GM12865 (cell line): ENCODE measurements around the gene SENP3.
A peak's percentile ranks its signal among the peaks of the same experiment; 100 is the strongest.

ENCODE experiments used
- DNase-seq: peaks from one replicate; pipeline ENCODE4 v3.0.0; 2010; ENCODE audit warnings: low read depth
- H3K4me3 ChIP-seq: 2 replicates; pipeline ENCODE4 v1.5.1; 2011; ENCODE audit warnings: mild to moderate bottlenecking, low read depth, low read length, control low read depth
- TF ChIP-seq, protein P1 (sequence below): IDR thresholded peaks from 2 replicates; pipeline ENCODE4 v1.5.1; 2011; ENCODE audit warnings: low read length, control low read depth, low read depth, inconsistent platforms; ENCODE audit not compliant: insufficient read depth; ENCODE audit errors: missing control alignments

Gene SENP3

GRCh38 chr17:7548585-7549400 is 12.9 kb upstream of the SENP3 start, which contains the start of gene TNFSF12:
Gene TNFSF12, plus strand, starts transcription at chr17:7549058. Its CDS starts 96 bp downstream, at chr17:7549154.
- TF ChIP-seq, protein P1, sequence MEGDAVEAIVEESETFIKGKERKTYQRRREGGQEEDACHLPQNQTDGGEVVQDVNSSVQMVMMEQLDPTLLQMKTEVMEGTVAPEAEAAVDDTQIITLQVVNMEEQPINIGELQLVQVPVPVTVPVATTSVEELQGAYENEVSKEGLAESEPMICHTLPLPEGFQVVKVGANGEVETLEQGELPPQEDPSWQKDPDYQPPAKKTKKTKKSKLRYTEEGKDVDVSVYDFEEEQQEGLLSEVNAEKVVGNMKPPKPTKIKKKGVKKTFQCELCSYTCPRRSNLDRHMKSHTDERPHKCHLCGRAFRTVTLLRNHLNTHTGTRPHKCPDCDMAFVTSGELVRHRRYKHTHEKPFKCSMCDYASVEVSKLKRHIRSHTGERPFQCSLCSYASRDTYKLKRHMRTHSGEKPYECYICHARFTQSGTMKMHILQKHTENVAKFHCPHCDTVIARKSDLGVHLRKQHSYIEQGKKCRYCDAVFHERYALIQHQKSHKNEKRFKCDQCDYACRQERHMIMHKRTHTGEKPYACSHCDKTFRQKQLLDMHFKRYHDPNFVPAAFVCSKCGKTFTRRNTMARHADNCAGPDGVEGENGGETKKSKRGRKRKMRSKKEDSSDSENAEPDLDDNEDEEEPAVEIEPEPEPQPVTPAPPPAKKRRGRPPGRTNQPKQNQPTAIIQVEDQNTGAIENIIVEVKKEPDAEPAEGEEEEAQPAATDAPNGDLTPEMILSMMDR: no peak
- DNase-seq: no peak
- H3K4me3 ChIP-seq: peak within 1 kb of the TSS; percentile 46

DNA sequence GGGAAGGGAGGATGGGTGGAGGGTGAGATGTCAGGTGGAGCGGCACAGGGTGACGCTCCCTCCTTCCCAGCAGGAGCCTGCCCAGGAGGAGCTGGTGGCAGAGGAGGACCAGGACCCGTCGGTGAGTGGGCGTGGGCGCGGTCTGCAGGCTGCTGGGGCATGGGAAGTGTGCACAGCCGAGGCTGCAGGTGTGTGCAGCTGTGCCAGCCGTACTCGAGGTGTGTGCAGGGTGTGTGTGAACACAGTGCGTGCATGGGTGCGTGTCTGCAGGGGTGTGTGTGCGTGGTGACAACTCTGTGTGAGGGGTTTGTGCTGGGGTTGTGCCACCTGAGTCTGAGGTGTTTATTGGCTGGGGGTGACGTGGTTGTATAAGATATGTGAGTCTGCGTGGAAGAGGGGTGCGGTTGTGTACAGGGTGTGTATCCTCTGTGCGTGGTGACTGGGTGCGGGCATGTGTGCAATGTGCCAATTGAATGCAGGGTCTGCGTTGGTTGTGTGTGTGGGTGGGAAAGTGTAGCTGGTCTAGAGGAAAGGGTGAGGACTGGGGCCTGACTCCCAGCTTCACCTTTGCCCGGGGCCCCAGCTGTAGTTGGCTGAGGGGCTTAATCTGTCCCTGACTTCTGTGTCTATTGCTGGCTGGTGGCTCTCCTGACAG is 12.2 kb upstream of the SENP3 start:
- no peak for DNase-seq
- no peak overlapping the region; the same call in 1 of the 2 replicates for H3K4me3 ChIP-seq
- TF ChIP-seq, protein P1: no peak

DNA sequence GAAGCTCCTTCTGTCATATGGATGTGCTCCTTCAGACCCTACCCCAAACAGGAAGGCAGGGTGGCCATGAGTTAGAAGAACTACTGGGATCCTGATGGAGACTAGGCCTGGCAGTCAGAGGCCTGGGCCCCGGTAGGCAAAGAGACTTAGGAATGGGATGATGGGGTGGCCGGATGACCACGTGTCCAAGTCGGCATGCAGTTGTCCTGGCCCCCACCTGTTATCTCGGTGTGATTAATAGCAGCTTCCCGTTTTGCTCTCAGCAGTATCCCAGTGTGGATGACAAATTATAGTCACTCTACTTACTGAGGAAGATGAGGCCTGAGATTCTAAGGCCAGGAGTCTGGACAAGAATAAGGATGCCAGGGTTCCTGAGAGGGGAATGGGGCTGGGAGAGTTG is 11.4 kb upstream of the SENP3 start:
- H3K4me3 ChIP-seq: no peak overlapping the region
- TF ChIP-seq, protein P1: no peak

GRCh38 chr17:7551396-7551795 is 10.3 kb upstream of the SENP3 start:
- TF ChIP-seq, protein P1: no peak
- no peak overlapping the region for H3K4me3 ChIP-seq
- DNase-seq: no peak

More for the DNA sequence above, 11.4 kb upstream of the SENP3 start:
- DNase-seq: no peak

GRCh38 chr17:7552621-7553051 is 9.1 kb upstream of the SENP3 start:
- TF ChIP-seq, protein P1: no peak
- peak; percentile 92 for DNase-seq
- no peak overlapping the region for H3K4me3 ChIP-seq

DNA sequence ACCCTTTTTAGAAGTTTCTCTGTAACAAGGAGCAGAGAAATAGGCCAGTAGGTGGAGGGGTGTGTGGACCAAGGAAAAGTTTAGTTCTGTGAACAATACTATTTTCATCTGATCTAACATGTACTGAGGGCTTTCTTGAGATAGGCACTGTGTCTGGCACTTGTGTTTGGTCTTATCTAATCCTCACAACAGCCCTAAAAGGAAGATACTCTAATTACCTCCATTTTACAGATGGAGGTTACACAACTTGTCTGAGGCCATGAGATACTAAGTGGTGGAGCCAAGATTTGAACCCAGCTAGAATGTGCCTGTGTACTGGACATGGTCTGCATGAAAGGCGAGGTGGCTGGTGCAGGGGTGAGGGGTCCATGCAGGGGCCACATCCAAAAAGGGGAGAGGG is 8.4 kb upstream of the SENP3 start:
- no peak for DNase-seq
- TF ChIP-seq, protein P1: no peak
- H3K4me3 ChIP-seq: no peak overlapping the region
